Central memory CD4-positive, alpha-beta T cell (primary cell): ENCODE data around the gene WNK4.
"Not testable (repeated sequence)": the region's sequence is repeated elsewhere in the genome, so short reads cannot be mapped to it uniquely, and the experiment has no call there.

ENCODE experiments used
- DNase-seq: peaks from one replicate; pipeline ENCODE4 v3.0.0; 2022
- total RNA-seq, 3 experiments: gene quantifications; one replicate each; lab custom pipeline; 2026; lab: John Stamatoyannopoulos, UW

The WNK4 gene
- 0.28 to 0.77 (median 0.49) reads per million in 3 experiments for total RNA-seq

DNA sequence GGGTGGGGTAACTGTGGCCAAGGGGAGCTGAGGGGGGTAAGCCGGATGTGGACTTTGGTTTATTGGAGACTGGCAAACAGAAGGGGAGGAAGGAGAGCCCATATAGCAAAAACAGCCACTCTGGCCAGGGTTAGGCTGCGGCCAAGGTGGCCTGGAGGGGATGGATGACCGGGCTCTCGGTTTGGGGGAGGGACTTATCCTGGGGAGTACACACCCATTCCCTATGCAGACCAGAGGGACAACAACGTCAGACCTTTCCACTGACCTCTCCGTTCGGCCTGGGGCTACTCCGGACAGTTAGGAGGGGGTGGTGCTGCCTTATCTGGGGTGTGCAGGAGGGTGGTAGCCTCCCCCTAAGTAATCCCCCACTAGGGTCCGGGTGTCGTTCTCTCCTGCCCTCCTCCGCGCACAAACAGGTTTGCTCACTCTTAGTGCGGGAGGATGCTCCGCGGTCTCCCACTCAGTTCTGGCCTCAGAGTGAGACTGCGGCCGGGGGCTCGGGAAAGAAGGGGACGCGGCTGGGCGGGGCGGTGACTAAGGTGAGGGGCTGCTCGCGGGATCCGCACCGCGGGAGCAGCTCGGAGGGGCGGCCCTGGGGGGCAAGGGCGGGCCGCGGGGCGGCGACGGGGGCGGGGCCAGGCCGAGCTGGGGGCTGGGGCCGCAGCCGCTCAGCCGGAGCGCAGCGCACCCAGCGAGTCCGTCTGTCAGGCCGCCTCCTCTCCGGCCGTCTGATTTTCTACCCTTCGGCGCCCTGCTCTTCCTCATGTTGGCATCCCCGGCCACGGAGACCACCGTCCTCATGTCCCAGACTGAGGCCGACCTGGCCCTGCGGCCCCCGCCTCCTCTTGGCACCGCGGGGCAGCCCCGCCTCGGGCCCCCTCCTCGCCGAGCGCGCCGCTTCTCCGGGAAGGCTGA is at the start of gene WNK4:
TSS of gene WNK4 (plus strand) at position 675 of the 915 bp plus-strand sequence. CDS start at position 764, 89 bp downstream.
- DNase-seq: no peak

DNA sequence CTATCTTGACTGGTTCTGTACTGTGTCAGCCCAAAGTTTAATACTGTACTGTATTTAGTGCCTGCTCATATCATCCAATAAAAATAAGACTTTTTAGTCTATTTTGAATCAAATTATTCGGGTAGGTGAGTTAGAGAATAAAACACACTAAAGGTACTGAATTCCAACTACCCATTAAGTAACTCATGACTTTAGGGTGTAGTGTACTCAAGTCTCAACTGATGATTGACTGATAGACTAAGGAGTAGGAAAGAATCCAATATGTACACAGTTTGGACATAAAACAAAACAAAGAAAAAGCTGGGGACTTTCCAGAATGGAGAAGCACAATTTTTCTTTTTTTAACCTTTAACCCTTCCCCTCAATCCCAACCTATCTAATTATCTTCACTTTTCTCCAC is 39.7 kb upstream of the WNK4 start:
- no peak for DNase-seq

DNA sequence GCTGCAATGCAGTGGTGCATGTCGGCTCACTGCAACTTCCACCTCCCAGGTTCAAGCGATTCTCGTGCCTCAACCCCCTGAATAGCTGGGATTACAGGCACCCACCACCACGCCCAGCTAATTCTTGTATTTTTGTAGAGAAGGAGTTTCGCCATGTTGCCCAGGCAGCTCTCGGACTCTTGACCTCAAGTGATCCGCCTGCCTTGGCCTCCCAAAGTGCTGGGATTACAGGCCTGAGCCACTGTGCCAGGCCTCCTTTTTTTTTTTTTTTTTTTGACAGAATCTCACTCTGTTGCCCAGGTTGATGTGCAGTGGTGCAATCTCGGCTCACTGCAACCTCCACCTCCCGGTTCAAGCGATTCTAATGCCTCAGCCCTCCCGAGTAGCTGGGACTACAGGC is 37.5 kb upstream of the WNK4 start:
- not testable (repeated sequence) for DNase-seq

DNA sequence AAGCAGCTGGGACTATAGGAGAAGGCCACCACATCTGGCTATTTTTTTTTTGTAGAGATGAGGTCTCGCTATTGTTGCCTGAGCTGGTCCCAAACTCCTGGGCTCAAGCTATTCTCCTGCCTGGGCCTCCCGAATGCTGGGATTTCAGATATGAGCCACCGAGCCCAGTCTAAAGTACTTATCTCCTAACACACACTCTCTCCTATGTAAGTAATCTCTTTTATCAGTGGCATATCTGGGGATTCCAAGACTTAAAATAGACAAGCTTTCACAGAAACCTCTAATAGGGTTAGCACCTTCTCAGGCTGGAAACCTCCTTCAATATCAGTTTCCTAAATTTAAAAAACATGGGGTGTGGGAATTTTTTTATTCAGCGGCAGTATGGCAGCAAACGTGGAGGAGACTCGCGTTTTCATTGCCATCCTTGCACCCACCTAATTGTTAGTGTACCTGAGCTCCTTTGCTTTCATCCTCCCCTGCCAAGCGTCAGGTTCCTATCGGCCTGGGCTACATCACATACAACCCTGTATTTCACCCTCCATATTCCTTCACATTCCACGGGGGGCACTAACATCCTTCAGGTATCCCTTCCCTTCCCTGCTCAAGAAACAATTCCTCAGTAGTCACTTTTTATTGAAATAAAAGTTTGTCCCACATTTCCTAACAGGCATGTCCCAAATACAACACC is 36.7 kb upstream of the WNK4 start:
- no peak for DNase-seq

DNA sequence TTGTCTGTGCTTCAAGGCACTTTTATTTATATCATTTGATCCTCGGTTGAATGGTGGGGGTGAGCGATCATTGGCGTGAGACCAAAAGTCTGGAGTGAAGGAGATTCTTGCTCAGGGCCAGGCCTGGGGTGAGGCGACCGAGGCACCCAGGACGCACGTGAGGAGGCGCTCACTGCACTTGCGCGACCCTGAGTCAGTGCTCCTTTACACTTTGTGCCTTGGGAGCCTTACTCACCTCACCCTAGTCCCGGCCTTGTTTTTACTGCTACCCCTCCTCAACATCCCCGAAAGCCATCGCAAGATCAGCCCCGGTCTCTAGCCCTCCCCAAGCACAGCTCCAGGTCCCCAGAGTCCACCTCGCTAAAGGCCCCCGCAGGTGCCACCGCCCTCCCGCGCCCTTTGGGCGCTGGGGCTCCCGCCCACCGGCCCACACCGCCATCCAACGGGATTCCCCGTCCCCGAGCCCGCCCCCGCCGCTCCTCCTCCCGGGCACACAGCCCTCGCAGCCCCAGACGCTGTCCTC is 36.1 kb upstream of the WNK4 start:
- no peak for DNase-seq

DNA sequence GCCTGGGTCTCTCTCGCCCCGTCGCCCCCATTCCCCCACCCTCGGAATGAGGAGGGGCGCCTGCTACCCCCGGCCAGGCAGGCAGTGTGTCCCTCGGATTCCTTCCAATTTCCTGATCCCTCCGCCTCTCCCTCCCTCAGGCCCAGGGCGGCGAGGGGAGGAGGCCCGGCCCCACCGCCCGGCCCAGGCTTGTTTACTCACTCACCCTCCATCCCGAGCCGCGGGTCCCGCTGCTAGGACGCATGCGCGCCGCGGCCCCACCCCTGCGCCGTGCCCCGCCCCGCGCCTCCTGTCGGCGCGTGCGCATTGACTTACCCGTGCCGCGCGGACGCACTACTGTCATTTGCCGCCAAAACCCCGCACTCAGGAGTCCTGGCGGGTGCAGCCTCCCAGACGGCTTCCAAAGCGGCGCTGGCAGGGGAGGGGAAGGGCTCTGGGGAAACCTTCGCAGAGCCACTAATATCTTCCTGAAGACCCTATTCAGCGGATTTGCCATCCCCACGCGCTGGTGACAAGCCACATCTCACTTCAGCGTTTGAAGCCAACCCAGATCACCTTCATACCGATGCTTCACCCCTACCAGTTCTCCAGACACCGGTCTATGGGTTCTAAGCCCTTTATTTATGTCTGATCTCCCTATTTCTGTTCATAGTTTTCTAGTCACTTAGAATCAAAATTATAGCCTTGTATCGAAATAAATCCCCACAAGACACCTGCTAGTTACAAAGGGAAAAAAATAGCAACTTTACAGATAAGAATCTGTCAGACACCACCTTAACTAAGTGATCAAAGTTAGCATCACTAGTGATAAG is 35.4 kb upstream of the WNK4 start, which contains the start of gene EZH1:
TSS of gene EZH1 (minus strand) at position 235 of the 812 bp plus-strand sequence. CDS start 16,099 bp downstream, outside the sequence.
- peak; percentile 94 for DNase-seq

DNA sequence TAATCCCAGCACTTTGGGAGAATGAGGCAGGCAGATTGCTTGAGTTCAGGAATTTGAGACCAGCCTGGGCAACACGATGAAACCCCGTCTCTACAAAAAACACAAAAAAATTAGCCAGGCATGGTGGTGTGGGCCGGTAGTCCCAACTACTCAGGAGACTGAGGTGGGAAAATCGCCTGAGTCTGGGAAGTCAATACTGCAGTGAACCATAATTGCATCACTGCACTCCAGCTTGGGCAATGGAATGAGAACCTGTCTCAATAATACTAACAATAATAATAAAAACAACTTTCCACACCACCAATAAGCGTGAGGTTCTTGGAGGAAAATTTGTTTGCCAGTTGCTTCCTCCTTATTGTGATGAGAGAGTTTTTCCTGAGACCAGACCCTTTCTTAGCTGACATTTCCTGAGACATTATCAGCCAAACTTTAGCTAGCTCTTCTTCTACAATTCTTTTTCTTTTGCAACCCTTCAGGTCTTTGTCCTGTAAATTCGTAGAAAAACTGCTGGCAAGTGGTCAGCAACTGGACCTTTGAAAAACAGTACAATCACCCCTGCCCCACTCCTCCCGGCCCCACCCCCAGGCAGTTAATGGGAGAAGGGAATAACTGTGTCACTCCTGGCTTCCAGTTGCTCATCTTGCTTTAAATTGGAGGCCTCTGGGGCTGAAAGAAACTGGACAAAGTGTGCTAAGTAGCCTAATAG is 32.1 kb upstream of the WNK4 start:
- DNase-seq: no peak

DNA sequence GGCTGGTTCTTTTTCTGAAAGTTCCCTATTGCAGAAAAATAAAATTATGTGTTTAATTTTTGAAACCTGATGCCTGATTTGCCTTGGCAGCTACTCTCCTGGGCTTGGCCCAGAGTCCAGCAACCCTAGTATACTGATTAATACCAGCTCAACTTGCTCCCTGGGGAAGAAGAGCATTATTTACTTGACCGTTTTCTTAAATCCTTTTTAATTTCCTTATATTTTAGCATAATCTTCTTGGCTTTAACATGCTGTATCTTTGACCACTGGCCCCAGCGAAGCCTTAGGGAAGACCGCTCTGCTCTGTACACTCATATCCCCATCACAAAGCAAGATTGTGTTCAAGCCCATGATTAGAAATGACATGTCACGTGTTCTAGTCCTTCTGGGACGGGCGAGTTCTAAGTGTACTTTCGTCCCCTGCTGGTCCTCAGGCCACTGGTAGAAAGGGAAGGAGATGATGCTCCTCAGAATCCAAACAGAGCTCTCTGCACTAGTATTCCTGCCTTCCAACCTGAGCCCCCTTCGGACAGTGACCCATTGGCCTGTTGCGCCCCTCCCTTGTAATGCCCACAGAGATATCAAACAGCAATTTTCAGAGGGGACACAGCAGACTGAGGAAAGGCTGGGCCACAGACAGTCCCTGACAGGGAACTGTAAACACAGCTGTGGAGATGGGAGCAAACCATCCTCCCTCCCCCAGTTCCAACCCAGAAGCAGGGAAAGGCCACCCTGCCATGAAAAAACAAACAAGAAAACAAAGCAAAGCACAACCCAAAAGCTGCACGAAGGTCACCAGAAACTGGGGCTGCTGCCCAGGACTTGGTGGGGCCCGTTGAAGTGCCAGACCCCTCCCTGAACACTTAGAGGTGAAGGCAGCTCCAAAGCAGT is 31.3 kb upstream of the WNK4 start:
- no peak for DNase-seq

DNA sequence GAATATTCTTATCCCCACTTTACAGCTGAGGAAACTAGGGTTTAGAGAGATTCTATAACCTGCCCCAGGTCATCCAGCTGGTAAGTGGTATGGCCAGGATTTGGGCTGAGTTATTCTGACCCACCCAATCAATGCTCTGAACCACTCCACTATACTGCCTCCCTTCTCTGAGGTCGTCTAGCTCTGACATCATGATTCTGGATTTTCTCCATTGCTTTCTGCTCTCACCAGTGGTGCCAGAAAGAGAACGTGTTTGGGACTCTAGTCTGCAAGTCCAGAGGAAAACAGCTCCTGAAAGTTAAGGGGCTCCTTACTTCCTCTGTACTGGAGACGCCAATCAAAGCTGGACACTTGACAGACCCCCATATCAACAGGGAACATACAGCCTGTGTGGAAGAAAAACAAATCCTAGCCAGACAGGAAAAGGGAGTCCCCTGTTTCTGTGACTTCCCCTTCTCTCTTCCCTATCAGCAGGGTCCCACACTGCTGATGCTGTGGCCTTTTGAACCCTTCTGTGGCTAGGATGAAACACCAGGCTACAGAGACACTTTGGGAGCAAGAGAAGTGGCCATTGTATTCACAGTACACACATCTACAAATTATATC is 29.6 kb upstream of the WNK4 start:
- no peak for DNase-seq

DNA sequence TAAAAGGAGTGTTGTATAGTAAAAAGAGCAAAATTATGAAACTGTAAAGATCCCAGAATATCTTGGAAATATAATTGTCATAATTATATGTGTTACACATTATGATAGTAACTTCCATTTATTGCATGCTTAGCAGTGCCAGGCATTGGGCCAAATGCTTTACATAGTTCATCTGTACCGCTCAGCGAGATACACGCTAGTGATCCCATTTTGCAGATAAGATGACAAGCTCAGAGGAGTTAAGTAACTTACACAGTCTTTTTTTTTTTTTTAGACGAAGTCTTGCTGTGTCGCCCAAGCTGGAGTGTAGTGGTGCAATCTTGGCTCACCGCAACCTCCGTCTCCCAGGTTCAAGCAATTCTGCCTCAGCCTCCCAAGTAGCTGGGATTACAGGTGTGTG is 28.8 kb upstream of the WNK4 start:
- no peak for DNase-seq

DNA sequence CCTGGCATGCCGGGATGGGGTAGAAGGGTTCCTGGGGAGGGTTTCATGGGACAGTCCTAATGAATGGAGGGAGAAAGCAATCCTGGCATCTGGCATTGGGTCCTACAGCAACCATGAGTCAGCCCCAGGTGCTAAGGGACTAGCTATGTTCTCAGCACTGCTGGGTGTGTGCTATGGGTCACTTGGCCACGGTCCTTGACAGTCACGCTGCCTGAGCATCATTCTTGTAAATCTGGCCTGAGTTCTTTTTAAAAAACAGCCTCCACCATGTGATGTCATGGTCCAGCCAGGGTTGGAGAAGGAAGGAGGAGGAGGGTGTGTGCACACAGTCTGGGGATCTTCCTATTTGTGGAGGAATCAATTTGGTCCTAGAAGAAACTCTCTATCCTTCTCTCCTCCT is 25.6 kb upstream of the WNK4 start:
- DNase-seq: no peak

DNA sequence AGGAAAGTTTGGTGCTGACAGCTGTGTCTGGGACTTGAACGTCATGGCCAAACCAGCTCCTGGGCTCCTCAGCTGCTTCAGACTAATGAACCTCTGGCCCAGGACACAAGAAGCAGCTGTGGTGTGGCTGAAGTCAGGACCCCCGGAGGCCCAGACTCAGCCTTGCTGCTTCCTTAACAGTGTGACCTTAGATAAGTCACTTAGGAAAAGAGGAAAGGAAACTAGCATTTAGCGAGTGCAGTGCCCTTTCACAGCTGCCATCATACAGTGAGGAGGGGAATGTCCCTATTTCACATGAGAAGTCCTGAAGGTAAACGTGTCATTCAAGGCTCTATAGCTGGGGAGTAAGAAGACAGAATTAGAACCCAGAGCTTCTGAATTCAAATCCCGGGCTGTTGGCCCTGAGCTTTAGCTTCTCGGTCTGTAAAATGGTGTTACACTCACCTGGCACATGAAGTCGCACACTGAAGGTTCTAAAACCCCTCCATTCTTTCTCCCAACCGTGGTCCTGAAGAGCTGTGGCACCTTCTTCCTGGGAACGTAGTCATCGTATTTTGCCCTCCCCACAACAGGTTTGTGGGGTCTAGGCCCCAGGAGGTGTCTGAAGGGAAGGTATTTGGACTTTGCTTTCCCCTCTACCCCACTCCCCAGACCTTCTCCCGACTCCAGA is 20.3 kb upstream of the WNK4 start:
- no peak for DNase-seq

DNA sequence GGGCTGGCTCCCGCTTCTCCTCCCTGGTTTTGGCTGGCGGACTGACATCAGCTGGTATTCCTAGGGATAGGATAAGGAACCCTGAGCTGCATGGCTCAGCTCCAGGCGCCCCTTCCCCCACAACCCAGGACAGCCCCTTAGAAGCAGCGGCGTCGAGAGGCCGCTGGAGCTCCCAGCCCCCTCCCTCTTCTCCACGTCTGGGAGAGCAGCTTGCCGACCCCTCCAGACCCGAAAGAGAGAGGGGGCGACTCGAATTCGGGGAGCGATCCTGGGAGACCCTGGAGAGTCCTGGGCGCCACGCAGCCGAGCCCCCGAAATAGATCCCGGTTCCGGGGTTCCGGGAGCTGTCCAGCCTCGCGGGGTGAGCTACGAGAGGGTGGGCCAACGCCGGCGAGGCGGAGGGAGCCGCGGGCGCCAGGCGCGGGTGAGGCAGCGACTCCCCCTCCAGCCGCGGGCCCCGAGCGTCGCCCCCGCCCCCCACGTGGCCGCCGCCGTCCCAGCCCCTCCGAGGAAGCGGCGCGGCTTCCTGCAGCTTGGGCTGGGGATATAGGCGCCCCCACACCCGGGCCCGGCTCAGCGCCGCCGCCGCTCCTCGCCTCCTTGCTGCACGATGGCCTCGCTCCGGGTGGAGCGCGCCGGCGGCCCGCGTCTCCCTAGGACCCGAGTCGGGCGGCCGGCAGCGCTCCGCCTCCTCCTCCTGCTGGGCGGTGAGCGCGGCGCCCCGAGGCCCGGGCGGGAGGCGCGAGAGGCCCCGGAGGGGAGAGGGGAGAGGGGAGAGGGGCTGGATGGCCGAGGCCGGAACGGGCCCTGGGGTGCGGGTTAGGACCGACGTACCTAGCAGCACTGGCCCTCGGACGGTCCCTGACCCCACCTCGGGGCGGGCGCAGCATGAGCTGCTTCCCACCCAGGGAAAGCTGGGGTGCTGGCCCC is 19.5 kb upstream of the WNK4 start, which contains the start of gene RAMP2:
TSS of gene RAMP2 (plus strand) at position 576 of the 930 bp plus-strand sequence. CDS start at position 611, 35 bp downstream.
- no peak for DNase-seq

DNA sequence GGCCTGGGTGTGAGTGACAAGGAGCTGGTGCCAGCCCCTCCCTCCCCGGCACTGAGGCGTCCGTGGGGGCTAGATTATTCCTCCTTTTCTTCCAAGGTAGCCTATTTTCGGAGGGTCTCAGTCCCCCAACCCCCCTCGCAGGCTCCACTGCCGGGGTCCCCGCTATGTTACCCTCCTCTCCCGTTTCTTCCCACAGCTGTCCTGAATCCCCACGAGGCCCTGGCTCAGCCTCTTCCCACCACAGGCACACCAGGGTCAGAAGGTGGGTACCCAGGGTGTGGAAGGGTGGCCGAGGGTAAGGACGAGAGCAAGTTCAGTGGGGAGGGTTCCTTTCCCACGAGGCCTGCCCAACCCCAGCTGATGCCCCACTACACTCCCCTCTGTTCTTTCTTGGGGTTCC is 18.8 kb upstream of the WNK4 start:
- DNase-seq: no peak

DNA sequence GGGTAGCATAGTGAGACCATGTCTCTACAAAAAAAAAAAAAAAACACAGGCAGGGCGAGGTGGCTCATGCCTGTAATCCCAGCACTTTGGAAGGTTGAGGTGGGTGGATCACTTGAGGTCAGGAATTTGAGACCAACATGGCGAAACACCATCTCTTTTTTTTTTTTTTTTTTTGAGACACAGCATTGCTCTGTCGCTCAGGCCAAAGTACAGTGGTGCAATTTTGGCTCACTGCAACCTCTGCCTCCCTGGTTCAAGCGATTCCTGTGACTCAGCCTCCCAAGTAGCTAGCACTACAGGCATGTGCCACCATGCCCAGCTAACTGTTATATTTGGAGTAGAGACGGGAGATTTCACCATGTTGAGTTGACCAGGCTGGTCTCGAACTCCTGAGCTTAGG is 14.3 kb upstream of the WNK4 start:
- DNase-seq: no peak

DNA sequence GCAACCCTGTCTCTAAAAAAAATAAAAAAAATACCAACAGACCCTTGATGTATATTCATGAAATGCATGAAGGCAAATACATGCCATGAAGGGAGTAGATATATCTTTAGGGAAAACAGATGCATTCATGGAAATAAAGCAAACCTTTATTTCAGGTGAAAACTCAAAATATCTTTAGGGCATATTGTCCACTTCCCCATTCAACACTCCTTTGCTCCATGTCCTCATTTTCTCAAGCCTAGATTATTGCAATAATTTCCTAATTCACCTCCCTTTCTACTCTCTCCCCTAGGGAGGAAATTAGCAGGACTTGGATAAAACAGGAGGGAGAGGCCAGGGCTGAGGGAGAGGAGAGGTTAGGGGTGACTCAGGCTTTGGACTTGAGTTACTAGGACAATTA is 12.9 kb upstream of the WNK4 start:
- DNase-seq: no peak

DNA sequence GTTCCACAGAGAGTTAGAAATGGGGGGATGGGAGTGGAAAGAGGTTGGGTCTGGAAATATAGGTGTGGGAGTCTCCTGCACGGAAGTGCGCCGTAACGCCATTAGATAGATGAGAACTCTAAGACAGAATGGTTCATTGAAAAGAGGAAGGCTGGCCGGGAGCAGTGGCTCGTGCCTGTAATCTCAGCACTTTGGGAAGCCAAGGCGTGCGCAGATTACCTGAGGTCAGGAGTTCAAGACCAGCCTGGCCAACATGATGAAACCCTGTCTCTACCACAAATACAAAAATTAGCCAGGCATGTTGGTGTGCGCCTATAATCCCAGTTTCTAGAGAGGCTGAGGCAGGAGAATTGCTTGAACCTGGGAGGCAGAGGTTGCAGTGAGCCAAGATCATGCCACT is 12.4 kb upstream of the WNK4 start:
- not testable (repeated sequence) for DNase-seq

DNA sequence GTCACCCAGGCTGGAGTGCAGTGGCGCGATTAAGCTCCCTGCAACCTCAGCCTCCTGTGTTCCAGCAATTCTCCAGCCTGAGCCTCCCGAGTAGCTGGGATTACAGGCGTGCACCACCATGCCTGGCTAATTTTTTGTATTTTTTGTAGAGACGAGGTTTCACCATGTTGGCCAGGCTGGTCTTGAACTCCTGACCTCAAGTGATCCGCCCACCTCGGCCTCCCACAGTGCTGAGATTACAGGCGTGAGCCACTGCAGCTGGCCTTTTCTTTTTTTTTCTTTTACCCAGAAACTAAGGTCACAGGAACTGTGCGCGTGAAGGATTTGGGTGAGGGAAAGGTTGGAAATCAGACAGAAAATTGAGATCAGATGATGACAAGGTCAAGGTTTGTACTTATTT is 10.4 kb upstream of the WNK4 start:
- not testable (repeated sequence) for DNase-seq

DNA sequence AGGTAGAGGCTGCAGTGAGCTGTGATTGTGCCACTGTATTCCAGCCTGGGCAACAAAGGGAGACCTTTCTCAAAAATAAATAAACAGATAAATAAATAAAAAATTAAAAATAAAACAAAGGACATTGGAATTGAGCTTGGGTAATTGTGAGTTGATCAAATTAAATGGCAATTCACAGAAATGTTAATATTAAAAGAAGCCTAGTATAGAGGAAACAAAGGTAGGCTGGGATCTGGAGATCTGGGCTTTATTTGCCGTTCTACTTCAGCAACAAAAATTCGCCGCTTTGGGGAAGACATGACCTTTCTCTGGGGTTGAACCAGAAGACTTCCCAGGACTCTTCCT is 7.5 kb upstream of the WNK4 start:
- no peak for DNase-seq
